HepG2 (cell line): ENCODE results near the gene SULT1E1. TPM values are rescaled to one million over a fixed set of nuclear protein-coding genes. Genes with fewer than 3 reads are reported as not detected.

Source experiments
- ATAC-seq: fragments of 200-7000 bp; cut with Tn5 transposase; 3 replicates; pipeline ENCODE4 v1.9.1; 2020; ENCODE audit warnings: mild to moderate bottlenecking, moderate library complexity
- BruUV-seq: library from RNA; stranded (reverse); fragments of 400-500 nt; replicated peaks from 2 replicates; lab custom pipeline; 2021; lab: Mats Ljungman, UMichigan
- CTCF ChIA-PET: fragments of 300-600 bp; formaldehyde crosslinking; extraction: SDS; loops from one replicate; lab custom pipeline; 2021; ENCODE audit warnings: low total read pairs, inconsistent platforms, low intra/inter-chr PET ratio; lab: Yijun Ruan, JAX
- POLR2A ChIA-PET: fragments of 350-600 bp; sonication (Branson Sonifier 250); formaldehyde crosslinking; loops from one replicate; lab custom pipeline; 2020; ENCODE audit warnings: antibody characterized with exemption, inconsistent platforms; lab: Yijun Ruan, JAX
- DNase-seq: peaks from one replicate; pipeline ENCODE4 v3.0.0-alpha.2; 2015; ENCODE audit warnings: low spot score
- FAIRE-seq: peaks from 3 replicates; lab custom pipeline; 2011; peaks lifted over from hg19 to GRCh38; lab: Jason Lieb, UNC
- H2AFZ ChIP-seq: one replicate; pipeline ENCODE4 v1.6.1; 2011; ENCODE audit warnings: low read length, inconsistent platforms
- H3K27ac ChIP-seq: fragments of 300-600 bp; 3 replicates; pipeline ENCODE4 v1.8.0; 2011; ENCODE audit warnings: mixed run types, mild to moderate bottlenecking, mixed read lengths, low read length, inconsistent platforms; ENCODE audit not compliant: insufficient read depth; ENCODE audit errors: extremely low read length
- H3K27me3 ChIP-seq, 2 experiments: fragments of 200-600 bp in 1 of 2; 2 replicates in 1 of 2; 3 replicates in 1 of 2; pipeline versions ENCODE4 v1.6.0 to v1.8.0; 2011; ENCODE audit warnings: low read length in 2 of 2, mild to moderate bottlenecking in 2 of 2, moderate library complexity in 2 of 2, inconsistent platforms in 1 of 2; ENCODE audit not compliant: insufficient read depth in 2 of 2, control insufficient read depth in 1 of 2
- H3K36me3 ChIP-seq, 2 experiments: fragments of 200-600 bp in 1 of 2; replicated peaks in 1 of 2; 2 replicates in 1 of 2; 3 replicates in 1 of 2; pipeline versions ENCODE4 v1.5.1 to v1.8.0; 2011; ENCODE audit warnings: low read length in 2 of 2, inconsistent platforms in 1 of 2; ENCODE audit not compliant: insufficient read depth in 2 of 2, control insufficient read depth in 1 of 2
- H3K4me1 ChIP-seq: 2 replicates; pipeline ENCODE4 v1.5.1; 2012; ENCODE audit warnings: low read length, inconsistent platforms; ENCODE audit not compliant: insufficient read depth
- H3K4me2 ChIP-seq: 2 replicates; pipeline ENCODE4 v1.6.0; 2011; ENCODE audit warnings: low read depth, low read length, inconsistent platforms
- H3K4me3 ChIP-seq, 3 experiments: fragments of 200-600 bp in 1 of 3; sonication (generic), shearing (Covaris generic) in 1 of 3; replicated peaks in 1 of 3; 2 replicates each; pipeline ENCODE4 v1.5.1; 2011 to 2016; ENCODE audit warnings: low read length in 3 of 3, inconsistent platforms in 2 of 3, low read depth in 2 of 3, mild to moderate bottlenecking in 2 of 3, control low read depth in 1 of 3, mixed read lengths in 1 of 3; ENCODE audit not compliant: insufficient read depth in 1 of 3
- H3K79me2 ChIP-seq: one replicate; pipeline ENCODE4 v1.6.1; 2011; ENCODE audit warnings: low read length, inconsistent platforms; ENCODE audit not compliant: insufficient read depth
- H3K9ac ChIP-seq: 2 replicates; pipeline ENCODE4 v1.6.0; 2011; ENCODE audit warnings: mild to moderate bottlenecking, low read depth, low read length, inconsistent platforms; ENCODE audit not compliant: insufficient read depth
- H3K9me3 ChIP-seq: 2 replicates; pipeline ENCODE4 v1.5.1; 2012; ENCODE audit warnings: mild to moderate bottlenecking, low read length
- H4K20me1 ChIP-seq: 2 replicates; pipeline ENCODE4 v1.6.0; 2011; ENCODE audit warnings: inconsistent platforms, mild to moderate bottlenecking, low read length, moderate library complexity; ENCODE audit not compliant: insufficient read depth
- ATF2 ChIP-seq: sonication (generic); formaldehyde crosslinking; IDR thresholded peaks from 2 replicates; pipeline ENCODE4 v1.4.0; 2020; ENCODE audit warnings: missing genetic modification reagents
- CEBPB ChIP-seq: IDR thresholded peaks from 2 replicates; pipeline ENCODE4 v1.6.1; 2011; ENCODE audit warnings: low read depth, low read length, improper control_type of control experiment, borderline replicate concordance
- CEBPG ChIP-seq: IDR thresholded peaks from 2 replicates; pipeline ENCODE4 v1.6.1; 2016
- GFI1 ChIP-seq: sonication (generic); formaldehyde crosslinking; IDR thresholded peaks from 2 replicates; pipeline ENCODE4 v1.5.0; 2020; ENCODE audit warnings: missing genetic modification reagents, mild to moderate bottlenecking, borderline replicate concordance
- MXD1 ChIP-seq: sonication (generic); formaldehyde crosslinking; IDR thresholded peaks from 2 replicates; pipeline ENCODE4 v1.4.0; 2020; ENCODE audit warnings: mild to moderate bottlenecking, missing genetic modification reagents
- RCOR2 ChIP-seq: IDR thresholded peaks from 2 replicates; pipeline ENCODE4 v1.6.1; 2016; ENCODE audit warnings: missing biosample characterization, missing genetic modification reagents
- SPEN ChIP-seq: sonication (generic); formaldehyde crosslinking; IDR thresholded peaks from 2 replicates; pipeline ENCODE4 v1.5.1; 2020; ENCODE audit warnings: low read depth, mild to moderate bottlenecking, missing genetic modification reagents
- SRSF1 ChIP-seq: fragments of 200-400 bp; formaldehyde crosslinking; optimal IDR thresholded peaks from 2 replicates; pipeline ENCODE3; 2017; ENCODE audit warnings: mild to moderate bottlenecking, low read depth, low read length, moderate library complexity
- TEAD3 ChIP-seq: optimal IDR thresholded peaks from 2 replicates; pipeline ENCODE3; 2016; ENCODE audit warnings: borderline replicate concordance
- ZNF770 ChIP-seq: sonication (generic); formaldehyde crosslinking; IDR thresholded peaks from 2 replicates; pipeline ENCODE4 v1.5.0; 2020; ENCODE audit warnings: mild to moderate bottlenecking, missing genetic modification reagents
- WGBS: methylation state at CpG from one replicate; pipeline ENCODE4 v1.1.6; 2017; ENCODE audit warnings: low lambda C conversion rate; 5-methylcytosine and 5-hydroxymethylcytosine counted together
- in situ Hi-C: cut with HindIII; loops from 2 replicates; pipeline ENCODE4 v1.10.0; 2017; ENCODE audit warnings: low pct_unique_long_range_greater_than_20kb; ENCODE audit not compliant: extremely low pct_ligation_motif_present
- intact Hi-C: fragments of 100-400 bp; cut with micrococcal nuclease; formaldehyde crosslinking; loops from one replicate; pipeline ENCODE4 v1.10.0; 2022; ENCODE audit not compliant: unreplicated experiment
- polyA plus RNA-seq, 8 experiments: library from polyadenylated mRNA; depleted of rRNA in 3 of 8; stranded (reverse) in 7 of 8; unstranded in 1 of 8; fragments of >200 nt; fragmentation: Illumina TruSeq in 4 of 8; extraction: Trizol in 4 of 8; gene quantifications; 2 replicates each; pipeline versions ENCODE4 v1.2.1 to v1.2.3, GENCODE V29; 2011 to 2016; ENCODE audit warnings: low read depth in 4 of 8, missing spikeins in 1 of 8, mixed read lengths in 1 of 8; ENCODE audit not compliant: insufficient read depth in 1 of 8
- total RNA-seq, 5 experiments: library from RNA; depleted of rRNA; stranded (reverse); fragments of >200 nt; fragmentation: Illumina TruSeq; extraction: Trizol; gene quantifications; 2 replicates each; pipeline ENCODE4 v1.2.3, GENCODE V29; 2016; ENCODE audit warnings: low read depth in 1 of 5
- TF ChIP-seq, protein P1 (sequence below): sonication (generic); formaldehyde crosslinking; IDR thresholded peaks from 2 replicates; pipeline ENCODE4 v1.4.0; 2020; ENCODE audit warnings: low read depth, missing genetic modification reagents
- TF ChIP-seq, protein P2 (sequence below): sonication (generic); formaldehyde crosslinking; IDR thresholded peaks from 2 replicates; pipeline ENCODE4 v1.4.0; 2020; ENCODE audit warnings: missing genetic modification reagents, mild to moderate bottlenecking, borderline replicate concordance
- TF ChIP-seq, protein P3 (sequence below): IDR thresholded peaks from 2 replicates; pipeline ENCODE4 v1.6.1; 2016; ENCODE audit warnings: low read depth

The SULT1E1 gene
- total and polyA plus RNA-seq, 2 of the 13 experiments (the other 11 are each of a cell fraction or from before 2014, with no cell fraction given): 1.7 to 3.9 TPM

GRCh38 chr4:69878250-69878649 is 18.3 kb upstream of the SULT1E1 start:
- CTCF ChIA-PET: no interaction called here
- no peak overlapping the region for H2AFZ ChIP-seq
- H3K27ac ChIP-seq: no peak overlapping the region
- no peak overlapping the region for H3K4me3 ChIP-seq
- no peaks in the 10 kb centered on the region for H3K27me3 ChIP-seq
- no peak for FAIRE-seq
- POLR2A ChIA-PET: interaction anchor here (0.8 to 3.9 kb wide), 3 partner anchors 46 to 186 kb away, joined by 3 to 24 read pairs (median 5); no protein-coding TSS in a partner anchor
- H3K79me2 ChIP-seq: no peaks in the 10 kb centered on the region
- no TSS peak for BruUV-seq
- H3K4me1 ChIP-seq: peaks cover 66% of the 10 kb centered on the region
- intact Hi-C loops (no loop called here), in situ Hi-C loops (no loop called here)
- DNase-seq: no peak
- no peaks in the 10 kb centered on the region for H4K20me1 ChIP-seq
- no peak; the same call in 2 of the 3 replicates for ATAC-seq
- H3K9ac ChIP-seq: no peak overlapping the region
- no peaks in the 10 kb centered on the region for H3K36me3 ChIP-seq
- no peak overlapping the region for H3K4me2 ChIP-seq
- peaks cover 8% of the 10 kb centered on the region for H3K9me3 ChIP-seq
- WGBS: 83% methylated on average over 2 of the region's 2 CpGs
- TF ChIP-seq, protein P1, sequence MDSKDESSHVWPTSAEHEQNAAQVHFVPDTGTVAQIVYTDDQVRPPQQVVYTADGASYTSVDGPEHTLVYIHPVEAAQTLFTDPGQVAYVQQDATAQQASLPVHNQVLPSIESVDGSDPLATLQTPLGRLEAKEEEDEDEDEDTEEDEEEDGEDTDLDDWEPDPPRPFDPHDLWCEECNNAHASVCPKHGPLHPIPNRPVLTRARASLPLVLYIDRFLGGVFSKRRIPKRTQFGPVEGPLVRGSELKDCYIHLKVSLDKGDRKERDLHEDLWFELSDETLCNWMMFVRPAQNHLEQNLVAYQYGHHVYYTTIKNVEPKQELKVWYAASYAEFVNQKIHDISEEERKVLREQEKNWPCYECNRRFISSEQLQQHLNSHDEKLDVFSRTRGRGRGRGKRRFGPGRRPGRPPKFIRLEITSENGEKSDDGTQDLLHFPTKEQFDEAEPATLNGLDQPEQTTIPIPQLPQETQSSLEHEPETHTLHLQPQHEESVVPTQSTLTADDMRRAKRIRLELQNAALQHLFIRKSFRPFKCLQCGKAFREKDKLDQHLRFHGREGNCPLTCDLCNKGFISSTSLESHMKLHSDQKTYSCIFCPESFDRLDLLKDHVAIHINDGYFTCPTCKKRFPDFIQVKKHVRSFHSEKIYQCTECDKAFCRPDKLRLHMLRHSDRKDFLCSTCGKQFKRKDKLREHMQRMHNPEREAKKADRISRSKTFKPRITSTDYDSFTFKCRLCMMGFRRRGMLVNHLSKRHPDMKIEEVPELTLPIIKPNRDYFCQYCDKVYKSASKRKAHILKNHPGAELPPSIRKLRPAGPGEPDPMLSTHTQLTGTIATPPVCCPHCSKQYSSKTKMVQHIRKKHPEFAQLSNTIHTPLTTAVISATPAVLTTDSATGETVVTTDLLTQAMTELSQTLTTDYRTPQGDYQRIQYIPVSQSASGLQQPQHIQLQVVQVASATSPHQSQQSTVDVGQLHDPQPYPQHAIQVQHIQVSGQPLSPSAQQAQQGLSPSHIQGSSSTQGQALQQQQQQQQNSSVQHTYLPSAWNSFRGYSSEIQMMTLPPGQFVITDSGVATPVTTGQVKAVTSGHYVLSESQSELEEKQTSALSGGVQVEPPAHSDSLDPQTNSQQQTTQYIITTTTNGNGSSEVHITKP (CRISPR knock-in tag): no peak
- TF ChIP-seq ATF2 (CRISPR knock-in tag): no peak
- no peak for TF ChIP-seq SPEN (CRISPR knock-in tag)
- TF ChIP-seq, protein P2, sequence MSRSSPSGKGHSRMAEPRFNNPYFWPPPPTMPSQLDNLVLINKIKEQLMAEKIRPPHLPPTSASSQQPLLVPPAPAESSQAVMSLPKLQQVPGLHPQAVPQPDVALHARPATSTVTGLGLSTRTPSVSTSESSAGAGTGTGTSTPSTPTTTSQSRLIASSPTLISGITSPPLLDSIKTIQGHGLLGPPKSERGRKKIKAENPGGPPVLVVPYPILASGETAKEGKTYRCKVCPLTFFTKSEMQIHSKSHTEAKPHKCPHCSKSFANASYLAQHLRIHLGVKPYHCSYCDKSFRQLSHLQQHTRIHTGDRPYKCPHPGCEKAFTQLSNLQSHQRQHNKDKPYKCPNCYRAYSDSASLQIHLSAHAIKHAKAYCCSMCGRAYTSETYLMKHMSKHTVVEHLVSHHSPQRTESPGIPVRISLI: peak; percentile 39; the same call in 1 of the 2 replicates
- TF ChIP-seq, protein P3, sequence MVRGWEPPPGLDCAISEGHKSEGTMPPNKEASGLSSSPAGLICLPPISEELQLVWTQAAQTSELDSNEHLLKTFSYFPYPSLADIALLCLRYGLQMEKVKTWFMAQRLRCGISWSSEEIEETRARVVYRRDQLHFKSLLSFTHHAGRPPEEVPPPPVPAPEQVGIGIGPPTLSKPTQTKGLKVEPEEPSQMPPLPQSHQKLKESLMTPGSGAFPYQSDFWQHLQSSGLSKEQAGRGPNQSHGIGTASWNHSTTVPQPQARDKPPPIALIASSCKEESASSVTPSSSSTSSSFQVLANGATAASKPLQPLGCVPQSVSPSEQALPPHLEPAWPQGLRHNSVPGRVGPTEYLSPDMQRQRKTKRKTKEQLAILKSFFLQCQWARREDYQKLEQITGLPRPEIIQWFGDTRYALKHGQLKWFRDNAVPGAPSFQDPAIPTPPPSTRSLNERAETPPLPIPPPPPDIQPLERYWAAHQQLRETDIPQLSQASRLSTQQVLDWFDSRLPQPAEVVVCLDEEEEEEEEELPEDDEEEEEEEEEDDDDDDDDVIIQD (CRISPR knock-in tag): 0 out of 2 replicates have a peak, but pooled peaks have one; percentile 33
- TF ChIP-seq GFI1 (CRISPR knock-in tag): peak; percentile 31; the same call in 1 of the 2 replicates
- 0 out of 2 replicates have a peak, but pooled peaks have one; percentile 24 for TF ChIP-seq CEBPB
- no peak for TF ChIP-seq SRSF1
- TF ChIP-seq ZNF770 (CRISPR knock-in tag): peak; percentile 80
- TF ChIP-seq MXD1 (CRISPR knock-in tag): no peak
- peak; percentile 58 for TF ChIP-seq CEBPG (CRISPR knock-in tag)
- peak; percentile 78 for TF ChIP-seq TEAD3 (CRISPR knock-in tag)
- peak; percentile 24; the same call in 1 of the 2 replicates for TF ChIP-seq RCOR2 (CRISPR knock-in tag)
